ENCODE measurements around the gene MAB21L3.

DNA sequence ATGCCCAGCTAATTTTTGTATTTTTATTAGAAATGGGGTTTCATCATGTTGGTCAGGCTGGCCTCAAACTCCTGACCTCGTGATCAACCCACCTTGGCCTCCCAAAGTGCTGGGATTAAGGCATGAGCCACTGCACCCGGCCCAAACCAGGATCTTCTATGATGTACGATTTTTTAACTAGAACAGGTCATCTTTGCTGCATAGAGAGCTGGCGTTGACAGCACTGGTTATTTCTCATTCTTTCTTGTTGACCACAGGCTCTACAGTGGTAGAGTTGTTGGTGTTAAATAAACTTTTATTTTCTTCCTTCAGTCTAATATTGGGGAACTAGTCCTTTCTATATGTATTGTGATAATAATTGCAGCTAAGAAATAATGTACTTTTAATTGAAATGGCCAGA, 3.8 kb upstream of the MAB21L3 start:
- TF ChIP-seq L3MBTL2 (conservative IDR thresholded peaks at IDR 0.05), result no peak
- no peak for TF ChIP-seq BHLHE40 (IDR thresholded peaks at IDR 0.05; ENCODE audit: borderline replicate concordance)
- TF ChIP-seq ZNF384 (IDR thresholded peaks at IDR 0.05), result no peak
- no peak for TF ChIP-seq SUZ12 (IDR thresholded peaks at IDR 0.05)
- no peak for TF ChIP-seq SP1 (IDR thresholded peaks at IDR 0.05)
- TF ChIP-seq TARDBP (IDR thresholded peaks at IDR 0.05), result no peak
- TF ChIP-seq LEF1 (IDR thresholded peaks at IDR 0.05; ENCODE audit: borderline replicate concordance), result no peak
- TF ChIP-seq FOXM1 (IDR thresholded peaks at IDR 0.05; ENCODE audit: borderline replicate concordance), result no peak
- no peak for TF ChIP-seq FOXA1 (IDR thresholded peaks at IDR 0.05)
- TF ChIP-seq ARNT (IDR thresholded peaks at IDR 0.05), result no peak
- TF ChIP-seq, protein P1, sequence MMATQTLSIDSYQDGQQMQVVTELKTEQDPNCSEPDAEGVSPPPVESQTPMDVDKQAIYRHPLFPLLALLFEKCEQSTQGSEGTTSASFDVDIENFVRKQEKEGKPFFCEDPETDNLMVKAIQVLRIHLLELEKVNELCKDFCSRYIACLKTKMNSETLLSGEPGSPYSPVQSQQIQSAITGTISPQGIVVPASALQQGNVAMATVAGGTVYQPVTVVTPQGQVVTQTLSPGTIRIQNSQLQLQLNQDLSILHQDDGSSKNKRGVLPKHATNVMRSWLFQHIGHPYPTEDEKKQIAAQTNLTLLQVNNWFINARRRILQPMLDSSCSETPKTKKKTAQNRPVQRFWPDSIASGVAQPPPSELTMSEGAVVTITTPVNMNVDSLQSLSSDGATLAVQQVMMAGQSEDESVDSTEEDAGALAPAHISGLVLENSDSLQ (IDR thresholded peaks at IDR 0.05), result no peak
